ENCODE measurements around the gene PADI3. TPM values are rescaled to one million over a fixed set of nuclear protein-coding genes. Genes with fewer than 3 reads are reported as not detected.

Gene PADI3
- total and polyA plus RNA-seq, 11 donors = not detected

- DNase-seq = no peak
- ATAC-seq = no peak
- Histone ChIP-seq H3K9me3 (no peaks in the 10 kb centered on the region), H3K27ac (no peak overlapping the region), H3K36me3 (no peaks in the 10 kb centered on the region), H3K4me3 (no peak overlapping the region), H3K4me1 (no peaks in the 10 kb centered on the region), H3K27me3 (peaks cover 3 to 62% (median 25%) of the 10 kb centered on the region in 9 donors)
- TF ChIP-seq CTCF (IDR thresholded peaks at IDR 0.05) (no peak), POLR2A (IDR thresholded peaks at IDR 0.05) (no peak)
- intact Hi-C loops (cut with DNase I) = no loop called here
- 56 to 63% (median 63%) methylated on average over 7 of the region's 7 CpGs for WGBS, 4 donors
Measured at GRCh38 chr1:17218939-17219338, 30.0 kb upstream of the PADI3 start.

- Histone ChIP-seq H3K9me3 (no peaks in the 10 kb centered on the region), H3K4me3 (no peak overlapping the region), H3K27me3 (peaks cover 0 to 54% (median 19%) of the 10 kb centered on the region in 9 donors), H3K36me3 (no peaks in the 10 kb centered on the region), H3K27ac (no peak overlapping the region), H3K4me1 (no peaks in the 10 kb centered on the region)
- TF ChIP-seq CTCF (IDR thresholded peaks at IDR 0.05) (no peak), POLR2A (IDR thresholded peaks at IDR 0.05) (no peak)
- DNase-seq (no peak), ATAC-seq (no peak)
- intact Hi-C loops (cut with DNase I) = no loop called here
- 82 to 95% (median 91%) methylated on average over 3 of the region's 3 CpGs for WGBS, 4 donors
Measured at GRCh38 chr1:17220287-17220686, 28.6 kb upstream of the PADI3 start.

GRCh38 chr1:17222557-17222956 lies 26.3 kb upstream of the PADI3 start:
- intact Hi-C loops (cut with DNase I) = no loop called here

GRCh38 chr1:17224434-17224833 lies 24.5 kb upstream of the PADI3 start:
- DNase-seq (no peak), ATAC-seq (no peak)
- no peaks in the 10 kb centered on the region for H3K36me3 ChIP-seq
- intact Hi-C loops (cut with DNase I) = no loop called here
- H3K4me3 ChIP-seq = no peak overlapping the region
- peaks cover 0 to 45% (median 11%) of the 10 kb centered on the region in 9 donors for H3K27me3 ChIP-seq
- no peak overlapping the region for H3K27ac ChIP-seq
- no peaks in the 10 kb centered on the region for H3K4me1 ChIP-seq
- no peaks in the 10 kb centered on the region for H3K9me3 ChIP-seq
- TF ChIP-seq CTCF (IDR thresholded peaks at IDR 0.05) = no peak
- TF ChIP-seq POLR2A (IDR thresholded peaks at IDR 0.05) = no peak
- WGBS, 4 donors = 82 to 94% (median 89%) methylated on average over 4 of the region's 4 CpGs

More at GRCh38 chr1:17222557-17222956, 26.3 kb upstream of the PADI3 start:
- 83 to 92% (median 84%) methylated on average over 14 of the region's 14 CpGs for WGBS, 4 donors
- Histone ChIP-seq H3K4me3 (no peak overlapping the region), H3K27me3 (peaks cover 0 to 51% (median 11%) of the 10 kb centered on the region in 9 donors), H3K9me3 (no peaks in the 10 kb centered on the region), H3K4me1 (no peaks in the 10 kb centered on the region), H3K36me3 (no peaks in the 10 kb centered on the region), H3K27ac (no peak overlapping the region)
- ATAC-seq = no peak
- TF ChIP-seq CTCF (IDR thresholded peaks at IDR 0.05) = no peak
- TF ChIP-seq POLR2A (IDR thresholded peaks at IDR 0.05) = no peak
- no peak for DNase-seq

Measured in heart left ventricle (tissue), 16 donors.